ENCODE measurements around the gene DCAF4L1. TPM values are rescaled to one million over a fixed set of nuclear protein-coding genes. Genes with fewer than 3 reads are reported as not detected.

The DCAF4L1 gene
- total RNA-seq, 1 donor = under 0.01 TPM

DNA sequence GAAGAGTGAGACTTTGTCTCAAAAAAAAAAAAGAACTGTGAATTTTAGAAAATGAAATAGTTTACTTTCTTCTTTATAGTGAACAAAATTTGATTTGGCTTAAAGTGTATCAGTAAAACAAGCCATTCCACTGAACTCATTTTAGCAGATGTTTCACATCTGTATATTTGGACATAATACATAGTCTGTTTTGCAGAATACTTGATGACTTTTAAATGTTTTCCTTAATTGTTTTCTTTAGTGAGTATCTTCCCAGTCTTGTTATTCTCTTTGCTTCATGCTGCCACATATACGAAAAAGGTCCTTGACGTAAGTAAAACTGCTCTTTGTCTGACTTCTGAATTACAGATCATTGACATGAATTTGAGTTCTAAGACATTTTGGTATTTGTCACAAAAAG is 38.0 kb upstream of the DCAF4L1 start:
- no peaks in the 10 kb centered on the region for H3K27me3 ChIP-seq (ENCODE audit: insufficient read depth, low read length)
- no peaks in the 10 kb centered on the region for H3K9me3 ChIP-seq (ENCODE audit: low read depth, low read length)
- no peak overlapping the region for H3K4me2 ChIP-seq (ENCODE audit: insufficient read depth, low read length)
- no peak overlapping the region for H3K27ac ChIP-seq (ENCODE audit: low read depth, low read length)
- H3K79me2 ChIP-seq (ENCODE audit: insufficient read depth, low read length) = peaks cover 36% of the 10 kb centered on the region
- no peak overlapping the region for H3K4me3 ChIP-seq (ENCODE audit: insufficient read depth, low read length)
- H3K36me3 ChIP-seq (ENCODE audit: insufficient read depth, low read length) = peaks cover 17% of the 10 kb centered on the region
- H3K4me1 ChIP-seq (ENCODE audit: insufficient read depth, low read length) = no peaks in the 10 kb centered on the region
- no peak for DNase-seq (ENCODE audit: insufficient read length, low spot score, missing footprints)
- no peak overlapping the region for H2AFZ ChIP-seq (ENCODE audit: low read length)
- TF ChIP-seq CTCF (IDR thresholded peaks at IDR 0.05; ENCODE audit: extremely low read depth, low read depth, low read length) = no peak
- no peaks in the 10 kb centered on the region for H4K20me1 ChIP-seq (ENCODE audit: insufficient read depth, low read length)

GRCh38 chr4:41944089-41944488 is 37.5 kb upstream of the DCAF4L1 start:
- TF ChIP-seq CTCF (IDR thresholded peaks at IDR 0.05; ENCODE audit: extremely low read depth, low read depth, low read length) = no peak
- Histone ChIP-seq H3K4me2 (ENCODE audit: insufficient read depth, low read length) (no peak overlapping the region), H3K79me2 (ENCODE audit: insufficient read depth, low read length) (peaks cover 33% of the 10 kb centered on the region), H3K4me3 (ENCODE audit: insufficient read depth, low read length) (no peak overlapping the region), H2AFZ (ENCODE audit: low read length) (no peak overlapping the region), H3K36me3 (ENCODE audit: insufficient read depth, low read length) (peaks cover 13% of the 10 kb centered on the region), H3K27ac (ENCODE audit: low read depth, low read length) (no peak overlapping the region), H3K27me3 (ENCODE audit: insufficient read depth, low read length) (no peaks in the 10 kb centered on the region), H3K9me3 (ENCODE audit: low read depth, low read length) (no peaks in the 10 kb centered on the region), H3K4me1 (ENCODE audit: insufficient read depth, low read length) (no peaks in the 10 kb centered on the region), H4K20me1 (ENCODE audit: insufficient read depth, low read length) (no peaks in the 10 kb centered on the region)
- no peak for DNase-seq (ENCODE audit: insufficient read length, low spot score, missing footprints)

DNA sequence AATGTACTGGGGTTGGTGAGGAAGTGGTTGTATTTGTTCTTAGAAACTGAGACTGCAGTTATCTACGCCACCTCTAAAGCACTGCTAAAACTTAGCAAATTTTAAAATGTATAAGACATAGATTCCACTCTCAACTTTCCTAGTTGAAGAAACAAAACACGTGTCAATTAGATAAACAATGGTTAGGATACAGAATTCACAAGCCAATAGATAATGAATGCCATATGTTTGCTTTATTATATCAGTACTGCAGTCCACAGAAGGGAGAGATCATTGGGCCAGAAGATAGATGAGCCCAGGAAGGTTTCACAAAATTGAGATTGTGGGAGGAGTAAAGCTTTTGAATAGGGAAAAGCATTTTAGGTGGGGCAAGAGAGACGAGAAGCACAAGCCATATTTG is 32.0 kb upstream of the DCAF4L1 start:
- Histone ChIP-seq H4K20me1 (ENCODE audit: insufficient read depth, low read length) (no peaks in the 10 kb centered on the region), H2AFZ (ENCODE audit: low read length) (no peak overlapping the region), H3K27me3 (ENCODE audit: insufficient read depth, low read length) (no peaks in the 10 kb centered on the region), H3K4me3 (ENCODE audit: insufficient read depth, low read length) (no peak overlapping the region), H3K9me3 (ENCODE audit: low read depth, low read length) (no peaks in the 10 kb centered on the region), H3K4me2 (ENCODE audit: insufficient read depth, low read length) (no peak overlapping the region), H3K36me3 (ENCODE audit: insufficient read depth, low read length) (peaks cover 17% of the 10 kb centered on the region), H3K4me1 (ENCODE audit: insufficient read depth, low read length) (no peaks in the 10 kb centered on the region), H3K27ac (ENCODE audit: low read depth, low read length) (no peak overlapping the region), H3K79me2 (ENCODE audit: insufficient read depth, low read length) (no peaks in the 10 kb centered on the region)
- TF ChIP-seq CTCF (IDR thresholded peaks at IDR 0.05; ENCODE audit: extremely low read depth, low read depth, low read length) = no peak
- no peak for DNase-seq (ENCODE audit: insufficient read length, low spot score, missing footprints)

DNA sequence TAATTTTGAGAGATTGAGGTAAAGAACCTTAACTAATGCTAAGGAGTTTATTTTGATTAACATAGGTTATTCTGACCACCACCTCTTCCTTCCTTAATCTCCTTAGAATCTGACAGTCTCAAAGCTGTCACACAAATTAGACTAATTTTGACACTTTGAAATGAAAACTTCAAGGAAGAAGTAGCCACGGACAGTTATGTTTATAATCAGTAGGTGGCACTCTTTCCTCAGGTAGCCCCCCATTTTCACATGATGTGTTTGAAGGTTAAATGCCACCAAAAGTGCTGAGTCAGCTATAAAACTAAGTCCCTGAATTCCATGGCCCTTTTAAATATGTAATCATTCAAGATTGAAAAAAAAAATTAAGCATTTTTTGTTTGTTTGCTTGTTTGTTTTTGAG is 23.9 kb upstream of the DCAF4L1 start:
- Histone ChIP-seq H3K4me1 (ENCODE audit: insufficient read depth, low read length) (no peaks in the 10 kb centered on the region), H3K79me2 (ENCODE audit: insufficient read depth, low read length) (no peaks in the 10 kb centered on the region), H3K9me3 (ENCODE audit: low read depth, low read length) (no peaks in the 10 kb centered on the region), H3K27me3 (ENCODE audit: insufficient read depth, low read length) (no peaks in the 10 kb centered on the region), H3K36me3 (ENCODE audit: insufficient read depth, low read length) (peaks cover 6% of the 10 kb centered on the region), H4K20me1 (ENCODE audit: insufficient read depth, low read length) (no peaks in the 10 kb centered on the region), H2AFZ (ENCODE audit: low read length) (no peak overlapping the region), H3K4me3 (ENCODE audit: insufficient read depth, low read length) (no peak overlapping the region), H3K4me2 (ENCODE audit: insufficient read depth, low read length) (no peak overlapping the region), H3K27ac (ENCODE audit: low read depth, low read length) (no peak overlapping the region)
- DNase-seq (ENCODE audit: insufficient read length, low spot score, missing footprints) = peak; percentile 5
- peak; percentile 32 for TF ChIP-seq CTCF (IDR thresholded peaks at IDR 0.05; ENCODE audit: extremely low read depth, low read depth, low read length)

Data from osteoblast (primary cell).